GM21447 (cell line): ENCODE results near the gene PFKFB3.
"Not testable (repeated sequence)": the region's sequence is repeated elsewhere in the genome, so short reads cannot be mapped to it uniquely, and the experiment has no call there.

Source experiments
- ATAC-seq: cut with Tn5 transposase; IDR thresholded peaks from one replicate; pipeline ENCODE4 v1.9.1; 2021; ENCODE audit not compliant: unreplicated experiment

PFKFB3 gene

GRCh38 chr10:6202684-6203330 lies at the start of gene PFKFB3:
Gene PFKFB3, plus strand, starts transcription at chr10:6202932. Its CDS starts 329 bp downstream, at chr10:6203261.
- peak; percentile 64 for ATAC-seq

DNA sequence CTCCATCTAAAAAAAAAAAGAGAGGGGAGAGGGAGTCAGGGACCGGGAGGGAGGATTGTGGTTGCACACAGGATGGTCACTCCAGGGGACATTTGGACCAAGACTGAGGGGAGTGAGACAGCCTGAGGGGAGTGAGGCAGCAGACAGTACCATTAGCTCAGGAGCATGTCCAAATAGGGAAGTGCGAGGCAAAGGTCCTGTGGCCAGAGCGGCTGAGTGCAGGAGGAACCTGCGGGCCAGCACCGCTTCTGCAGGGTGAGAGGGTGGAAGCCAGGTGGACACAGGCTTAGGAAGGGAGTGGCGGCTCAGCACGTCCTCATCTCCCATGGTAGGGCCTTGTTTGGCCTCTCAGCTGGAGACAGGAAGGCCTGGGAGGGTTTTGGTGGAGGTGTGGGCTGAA lies 48.9 kb upstream of the PFKFB3 start:
- no peak for ATAC-seq

DNA sequence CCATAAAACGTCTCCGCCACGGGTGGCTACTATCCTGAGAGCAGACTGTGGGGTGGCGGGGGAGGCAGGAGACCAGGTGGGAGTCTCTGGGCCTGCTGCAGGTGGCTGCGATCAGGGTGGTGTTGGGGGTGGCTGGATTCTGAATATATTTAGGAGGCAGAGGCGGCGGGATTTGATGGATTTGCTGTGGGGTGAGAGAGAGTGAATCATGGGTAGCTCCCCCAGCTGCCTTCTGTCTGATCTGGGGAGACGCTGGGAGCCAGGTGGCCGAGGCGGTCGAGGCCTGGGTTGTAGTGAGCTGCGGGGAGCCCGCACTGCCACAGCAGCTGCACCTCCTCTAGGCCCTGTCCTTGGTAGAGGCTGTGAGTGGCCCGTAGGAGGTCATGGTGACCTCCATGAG lies 48.2 kb upstream of the PFKFB3 start:
- ATAC-seq = no peak

GRCh38 chr10:6158276-6158675 lies 44.5 kb upstream of the PFKFB3 start:
- ATAC-seq = no peak

DNA sequence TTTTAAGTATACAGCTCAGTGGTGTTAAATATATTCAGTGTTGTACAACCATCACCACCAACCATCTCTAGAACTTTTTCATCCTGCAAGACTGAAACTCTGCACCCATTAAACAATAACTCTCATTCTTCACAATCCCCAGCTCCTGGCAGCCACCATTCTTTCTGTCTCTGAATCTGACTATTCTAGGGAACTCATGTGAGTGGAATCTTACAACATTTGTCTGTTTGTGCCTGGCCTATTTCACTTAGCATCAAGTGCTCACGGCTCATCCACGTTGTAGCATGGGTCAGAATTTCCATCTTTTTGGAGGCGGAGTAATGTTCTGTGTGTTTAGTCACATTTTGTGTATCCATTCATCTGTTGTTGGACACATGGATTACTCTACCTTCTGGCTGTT lies 40.8 kb upstream of the PFKFB3 start:
- ATAC-seq = no peak

DNA sequence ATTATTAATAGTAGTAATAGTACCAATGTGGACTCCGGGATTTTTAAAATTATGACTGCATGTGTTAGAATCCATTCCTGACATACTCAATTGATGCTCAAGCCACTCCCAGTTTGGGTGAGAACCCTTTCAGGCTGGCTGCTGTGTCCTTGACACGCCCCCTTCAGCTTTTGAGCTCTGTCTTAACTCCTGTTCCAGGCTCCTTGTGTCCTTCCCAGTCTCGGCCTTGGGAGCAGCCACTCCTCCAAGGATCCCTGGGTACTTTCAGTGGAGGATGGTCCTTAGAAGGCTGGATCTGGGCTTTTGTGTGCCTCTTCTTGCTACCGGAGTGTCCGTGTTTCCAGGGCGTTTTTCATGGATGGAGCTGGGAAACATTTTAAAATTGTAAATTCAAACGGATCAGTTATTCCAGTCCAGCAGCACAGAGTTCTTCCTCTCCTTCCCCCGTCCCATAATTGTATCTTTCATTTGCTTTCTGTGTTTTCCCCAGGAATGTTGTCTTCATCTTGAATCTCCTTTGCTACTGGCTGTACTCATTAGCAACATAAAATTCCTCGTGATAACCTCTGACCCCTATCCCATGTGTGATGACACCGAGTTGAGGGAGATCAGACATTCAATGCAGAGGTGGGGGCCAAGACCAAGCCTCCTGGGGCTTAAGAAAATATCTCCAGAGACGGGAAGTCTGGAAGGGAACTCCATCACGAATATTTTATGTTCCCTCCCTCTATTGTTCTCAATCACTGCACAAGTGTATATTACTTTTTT lies 40.0 kb upstream of the PFKFB3 start:
- ATAC-seq = no peak

GRCh38 chr10:6163364-6164270 lies 39.1 kb upstream of the PFKFB3 start:
- ATAC-seq = peak; percentile 89

DNA sequence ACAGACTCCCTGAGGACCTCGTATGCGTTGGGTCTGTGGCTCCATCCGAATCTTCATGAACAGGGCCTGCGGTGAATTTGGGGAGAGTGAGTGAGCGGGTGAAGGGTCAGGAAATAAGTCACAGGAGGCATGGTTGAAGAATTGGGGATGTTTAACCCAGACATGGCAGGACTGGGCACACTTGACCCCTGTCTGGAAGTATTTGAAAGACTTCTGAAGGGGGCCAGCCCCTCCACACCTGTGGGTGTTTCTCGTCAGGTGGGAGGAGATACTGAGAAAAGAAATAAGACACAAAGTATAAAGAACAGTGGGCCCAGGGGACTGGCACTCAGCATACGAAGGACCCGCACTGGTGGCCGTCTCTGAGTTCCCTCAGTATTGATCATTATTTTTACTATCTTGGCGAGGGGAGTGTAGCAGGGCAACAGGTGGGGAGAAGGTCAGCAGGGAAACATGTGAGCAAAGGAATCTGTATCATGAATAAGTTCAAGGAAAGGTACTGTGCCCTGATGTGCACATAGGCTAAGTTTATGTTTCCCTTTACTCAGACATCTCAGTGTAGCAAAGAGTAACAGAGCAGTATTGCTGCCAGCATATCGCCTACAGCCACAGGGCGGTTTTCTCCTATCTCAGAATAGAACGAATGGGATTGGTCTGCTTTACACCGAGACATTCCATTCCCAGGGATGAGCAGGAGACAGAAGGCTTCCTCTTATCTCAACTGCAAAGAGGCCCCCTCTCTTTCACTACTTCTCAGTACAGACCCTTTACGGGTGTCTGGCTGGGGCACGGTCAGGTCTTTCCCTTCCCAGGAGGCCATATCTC lies 38.2 kb upstream of the PFKFB3 start:
- ATAC-seq = no peak

DNA sequence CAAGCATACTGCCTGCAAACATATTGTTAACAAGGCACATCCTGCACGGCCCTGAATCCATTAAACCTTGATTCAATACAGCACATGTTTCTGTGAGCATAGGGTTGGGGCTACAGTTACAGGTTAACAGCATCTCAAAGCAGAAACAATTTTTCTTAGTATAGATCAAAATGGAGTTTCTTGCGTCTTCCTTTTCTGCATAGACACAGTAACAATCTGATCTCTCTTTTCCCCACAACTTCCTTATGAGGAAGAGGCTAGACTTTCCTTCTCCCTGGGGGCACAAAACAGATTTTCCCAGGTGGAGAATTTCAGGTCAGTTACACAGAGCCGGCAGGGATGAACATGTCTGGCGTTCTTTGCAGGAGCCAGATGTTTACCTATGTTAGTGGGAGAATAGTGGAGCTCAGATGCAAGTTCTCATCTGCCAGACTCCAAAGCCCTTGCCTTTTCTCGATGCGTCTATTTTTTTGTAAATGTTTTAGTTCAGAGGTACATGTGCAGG lies 37.5 kb upstream of the PFKFB3 start:
- no peak for ATAC-seq

GRCh38 chr10:6165933-6166332 lies 36.8 kb upstream of the PFKFB3 start:
- ATAC-seq = not testable (repeated sequence)

DNA sequence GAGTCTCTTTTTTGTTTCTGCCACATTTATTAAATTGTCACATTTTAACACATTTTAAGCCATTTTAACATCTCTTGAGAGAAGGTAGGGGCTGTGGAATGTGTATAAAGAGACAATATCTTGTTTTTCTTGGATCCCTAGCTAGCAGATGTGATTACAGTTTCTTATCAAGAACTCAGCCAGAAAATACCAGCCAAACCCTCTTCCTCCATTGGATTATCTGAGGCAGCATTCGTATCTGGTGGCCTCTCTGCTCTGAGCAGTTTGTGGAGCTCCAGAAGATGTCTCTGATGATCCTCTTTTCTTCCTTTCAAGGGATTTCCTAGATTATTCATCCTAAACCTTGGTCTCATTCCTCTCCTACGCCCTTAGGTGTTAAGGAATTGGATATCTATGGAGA lies 35.3 kb upstream of the PFKFB3 start:
- ATAC-seq = no peak

GRCh38 chr10:6168084-6168483 lies 34.6 kb upstream of the PFKFB3 start:
- ATAC-seq = no peak

DNA sequence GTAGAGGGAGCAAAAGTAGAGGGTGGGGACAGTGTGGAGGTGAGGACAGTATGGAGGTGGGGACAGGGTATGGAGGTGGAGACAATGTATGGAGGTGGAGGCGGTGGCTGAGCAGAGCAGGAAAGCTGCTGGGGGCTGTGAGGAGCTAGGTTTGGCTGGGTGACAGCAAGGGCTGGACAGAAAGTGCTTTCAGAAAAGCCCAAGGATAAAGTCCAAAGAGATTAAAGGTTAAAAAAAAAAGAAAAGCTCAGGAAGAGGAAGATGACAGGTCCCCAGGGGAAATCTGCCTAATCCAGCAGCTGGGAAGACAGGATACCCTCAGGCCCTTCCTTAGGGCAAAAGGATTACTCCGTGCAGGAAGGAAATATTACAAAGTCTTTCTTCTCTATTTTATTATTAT lies 32.1 kb upstream of the PFKFB3 start:
- no peak for ATAC-seq

GRCh38 chr10:6171881-6172695 lies 30.6 kb upstream of the PFKFB3 start:
- peak; percentile 52 for ATAC-seq

DNA sequence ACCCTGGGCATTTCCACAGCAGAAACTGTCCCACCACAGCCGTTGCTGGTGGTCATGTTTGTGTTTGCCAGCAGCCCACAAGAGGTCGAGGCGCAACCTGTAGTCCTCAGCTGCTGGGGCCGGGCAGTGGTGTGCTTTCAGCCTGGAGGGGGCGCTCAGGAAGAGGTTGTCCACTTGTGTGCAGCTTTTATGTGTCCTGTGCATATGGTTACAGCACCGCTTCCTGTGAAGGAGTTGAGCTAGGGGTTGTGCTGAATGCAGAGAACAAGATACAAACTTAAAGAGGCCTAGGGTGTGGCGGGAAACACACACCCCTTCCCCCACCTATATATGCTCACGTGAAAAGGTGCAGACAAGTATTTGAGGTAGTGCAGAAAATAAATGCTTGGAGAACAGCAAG lies 29.5 kb upstream of the PFKFB3 start:
- no peak for ATAC-seq

- no peak for ATAC-seq
These were observed 28.4 kb upstream of the PFKFB3 start for GRCh38 chr10:6174201-6174874.

DNA sequence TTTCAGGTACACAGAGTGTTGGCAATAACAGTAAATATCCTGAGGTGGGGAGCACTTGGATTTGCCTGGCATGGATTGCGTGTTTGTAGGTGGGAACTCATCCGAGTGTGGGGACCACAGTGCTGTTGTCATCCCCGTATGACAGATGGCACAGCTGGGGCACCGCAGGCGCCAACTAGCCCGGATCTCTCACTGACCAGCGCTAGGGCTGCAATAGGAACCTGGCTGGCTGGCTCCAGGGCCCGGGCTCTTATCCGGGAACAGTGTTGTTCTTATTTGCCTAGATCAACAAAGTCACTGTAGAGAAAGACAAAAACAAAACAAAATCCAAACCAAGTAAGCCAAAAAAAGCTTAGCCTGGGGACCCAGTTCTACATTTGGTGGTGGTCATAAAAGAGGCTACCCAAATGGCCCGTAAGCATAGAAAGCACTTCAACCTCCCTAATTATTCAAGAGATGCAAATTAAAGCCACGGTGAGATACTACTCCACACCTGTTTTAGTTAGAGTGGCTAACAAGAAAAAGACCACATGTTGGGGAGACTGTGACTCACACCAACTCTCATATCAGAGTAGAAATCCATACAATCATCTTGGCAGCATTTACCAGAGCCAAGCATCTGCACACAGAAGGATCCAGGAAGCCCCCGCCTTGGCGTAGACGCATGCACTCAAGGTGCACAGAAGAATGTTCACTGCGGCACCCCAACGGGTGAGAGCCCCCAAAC lies 27.2 kb upstream of the PFKFB3 start:
- no peak for ATAC-seq

DNA sequence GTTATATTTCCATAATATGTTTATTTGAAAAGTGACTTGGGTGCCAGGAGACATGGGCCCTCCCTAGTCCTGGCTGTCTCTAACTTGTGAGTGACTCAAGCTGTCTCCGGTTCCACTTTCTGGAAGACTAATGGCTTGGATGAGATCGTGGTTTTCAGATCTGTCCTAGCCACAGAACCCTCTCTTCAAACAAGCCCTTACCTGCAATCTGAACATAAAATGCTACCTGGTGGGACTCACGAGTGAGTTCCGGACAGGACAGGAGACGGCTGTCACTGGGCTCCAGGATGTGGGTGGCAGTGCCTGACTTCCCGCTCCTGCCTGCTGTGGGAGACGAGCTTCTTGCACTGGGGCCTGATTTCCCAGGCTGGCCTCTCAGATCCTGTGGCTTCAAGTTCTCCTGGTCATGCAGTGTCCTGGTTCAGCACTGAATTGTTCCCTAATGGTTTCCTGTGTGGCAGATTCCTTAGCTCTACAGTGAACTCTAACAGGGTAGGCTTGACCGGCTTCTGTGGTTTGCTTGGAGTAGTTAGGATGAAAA lies 26.0 kb upstream of the PFKFB3 start:
- no peak for ATAC-seq
